ENCODE data around the gene TGFA.

DNA sequence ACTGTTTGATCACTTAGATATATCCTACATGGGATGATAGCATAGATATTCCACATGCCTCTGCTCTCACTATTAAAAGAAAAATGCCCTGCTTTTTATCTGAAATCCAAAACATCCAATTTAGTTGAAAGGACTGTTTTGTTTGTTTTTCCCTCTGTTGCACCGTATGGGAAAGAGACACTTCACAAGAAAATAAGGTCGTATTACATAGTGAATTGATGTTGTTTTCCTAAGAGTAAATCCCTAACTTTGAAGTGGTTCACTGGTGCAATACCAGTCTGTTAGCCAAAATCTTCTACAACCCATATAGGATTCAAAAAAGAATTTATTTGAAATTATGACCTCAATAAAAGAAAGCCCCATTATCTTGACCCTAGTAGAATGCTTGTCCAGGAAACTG lies 18.1 kb downstream of the TGFA start:
- TF ChIP-seq, protein P1, sequence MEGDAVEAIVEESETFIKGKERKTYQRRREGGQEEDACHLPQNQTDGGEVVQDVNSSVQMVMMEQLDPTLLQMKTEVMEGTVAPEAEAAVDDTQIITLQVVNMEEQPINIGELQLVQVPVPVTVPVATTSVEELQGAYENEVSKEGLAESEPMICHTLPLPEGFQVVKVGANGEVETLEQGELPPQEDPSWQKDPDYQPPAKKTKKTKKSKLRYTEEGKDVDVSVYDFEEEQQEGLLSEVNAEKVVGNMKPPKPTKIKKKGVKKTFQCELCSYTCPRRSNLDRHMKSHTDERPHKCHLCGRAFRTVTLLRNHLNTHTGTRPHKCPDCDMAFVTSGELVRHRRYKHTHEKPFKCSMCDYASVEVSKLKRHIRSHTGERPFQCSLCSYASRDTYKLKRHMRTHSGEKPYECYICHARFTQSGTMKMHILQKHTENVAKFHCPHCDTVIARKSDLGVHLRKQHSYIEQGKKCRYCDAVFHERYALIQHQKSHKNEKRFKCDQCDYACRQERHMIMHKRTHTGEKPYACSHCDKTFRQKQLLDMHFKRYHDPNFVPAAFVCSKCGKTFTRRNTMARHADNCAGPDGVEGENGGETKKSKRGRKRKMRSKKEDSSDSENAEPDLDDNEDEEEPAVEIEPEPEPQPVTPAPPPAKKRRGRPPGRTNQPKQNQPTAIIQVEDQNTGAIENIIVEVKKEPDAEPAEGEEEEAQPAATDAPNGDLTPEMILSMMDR (IDR thresholded peaks at IDR 0.05 in 2 of 3, conservative IDR thresholded peaks at IDR 0.05 in 1 of 3; ENCODE audit: control insufficient read depth in 2 of 3, extremely low read depth in 1 of 3, insufficient read depth in 1 of 3, low read depth in 3 of 3, low read length in 3 of 3), result no peak
- no peak for TF ChIP-seq TCF12 (IDR thresholded peaks at IDR 0.05; ENCODE audit: low read depth, low read length)
- TF ChIP-seq CEBPB (IDR thresholded peaks at IDR 0.05; ENCODE audit: borderline replicate concordance in 1 of 2, low read depth in 2 of 2, low read length in 2 of 2), result no peak
- no peak for TF ChIP-seq HDAC6 (IDR thresholded peaks at IDR 0.05; ENCODE audit: unreplicated experiment)
- TF ChIP-seq STAT3 (IDR thresholded peaks at IDR 0.05; ENCODE audit: low read depth, low read length), result no peak
- TF ChIP-seq MEF2A (IDR thresholded peaks at IDR 0.05; ENCODE audit: insufficient read depth, low read depth, low read length), result no peak
- TF ChIP-seq EP300 (IDR thresholded peaks at IDR 0.05; ENCODE audit: borderline replicate concordance in 1 of 2, control insufficient read depth in 1 of 2, low read depth in 2 of 2, low read length in 2 of 2), result no peak
- TF ChIP-seq POLR2A (IDR thresholded peaks at IDR 0.05; ENCODE audit: low read depth, low read length), result no peak
- TF ChIP-seq CHD2 (IDR thresholded peaks at IDR 0.05; ENCODE audit: borderline replicate concordance, low read depth, low read length), result no peak
- no peak for TF ChIP-seq NFYB (IDR thresholded peaks at IDR 0.05; ENCODE audit: insufficient read depth, low read depth, low read length)
- TF ChIP-seq ZNF207 (IDR thresholded peaks at IDR 0.05; ENCODE audit: borderline replicate concordance), result no peak
